Thyroid gland (tissue), 4 donors: ENCODE results near the gene ZNF416.

ENCODE experiments used
- POLR2A ChIP-seq, 2 donors: fragments of 450-650 bp; IDR thresholded peaks; one replicate each; pipeline ENCODE4 v1.6.1; 2017; ENCODE audit warnings: antibody characterized with exemption in 2 of 2, mild to moderate bottlenecking in 2 of 2, moderate library complexity in 1 of 2
- TF ChIP-seq, protein P1 (sequence below), 6 experiments: fragments of 200-600 bp in 3 of 6; fragments of 450-650 bp in 3 of 6; sonication (generic) in 3 of 6; IDR thresholded peaks; one replicate each; pipeline ENCODE4 v1.5.1; 2016 to 2019; ENCODE audit warnings: antibody characterized with exemption in 6 of 6, mild to moderate bottlenecking in 2 of 6, inconsistent platforms in 1 of 6, moderate library complexity in 1 of 6

DNA sequence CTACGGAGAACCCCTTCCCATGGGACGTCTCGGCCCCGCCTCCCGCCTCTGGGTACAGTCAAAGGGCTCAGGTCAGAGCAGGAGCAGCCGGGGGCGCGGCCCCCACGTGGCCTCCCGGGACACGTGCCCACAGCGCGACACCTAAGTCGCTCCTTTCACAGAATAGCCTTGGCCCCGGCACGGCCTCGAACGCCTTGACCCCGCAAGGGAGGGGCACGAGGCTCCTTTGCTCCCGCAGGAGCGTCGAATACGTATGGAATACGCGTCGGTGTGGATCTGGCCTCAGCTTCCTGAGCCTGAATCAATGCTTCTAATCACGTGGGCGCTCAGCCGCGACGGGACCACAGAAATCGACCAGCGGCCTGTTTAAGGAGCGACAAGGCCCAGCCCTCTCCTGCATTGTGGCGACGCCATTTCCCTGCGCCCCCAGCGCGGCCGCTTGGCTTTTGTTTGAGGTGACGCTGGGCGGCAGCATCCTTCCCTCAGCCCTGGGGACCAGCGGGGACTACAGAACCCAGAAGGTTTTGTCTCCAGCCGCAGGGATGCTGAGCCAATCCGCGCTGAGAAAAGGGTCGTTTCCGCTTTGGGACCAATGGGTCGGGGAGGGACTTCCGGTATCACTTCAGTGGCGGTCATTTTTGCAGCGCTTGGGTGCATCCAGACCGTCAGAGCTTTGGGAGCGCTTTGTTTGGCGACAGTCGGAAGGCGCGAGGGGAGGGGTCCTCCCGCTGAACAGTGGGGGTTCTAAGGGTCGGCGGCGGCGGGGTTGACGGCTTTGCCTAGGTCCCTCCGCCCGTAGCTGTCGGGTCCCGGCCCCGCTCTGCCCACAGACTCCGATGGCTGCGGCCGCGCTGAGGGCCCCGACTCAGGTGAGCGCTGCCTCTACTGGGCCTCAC is 5.1 kb upstream of the ZNF416 start, which contains the start of gene ZIK1:
- TF ChIP-seq, protein P1, sequence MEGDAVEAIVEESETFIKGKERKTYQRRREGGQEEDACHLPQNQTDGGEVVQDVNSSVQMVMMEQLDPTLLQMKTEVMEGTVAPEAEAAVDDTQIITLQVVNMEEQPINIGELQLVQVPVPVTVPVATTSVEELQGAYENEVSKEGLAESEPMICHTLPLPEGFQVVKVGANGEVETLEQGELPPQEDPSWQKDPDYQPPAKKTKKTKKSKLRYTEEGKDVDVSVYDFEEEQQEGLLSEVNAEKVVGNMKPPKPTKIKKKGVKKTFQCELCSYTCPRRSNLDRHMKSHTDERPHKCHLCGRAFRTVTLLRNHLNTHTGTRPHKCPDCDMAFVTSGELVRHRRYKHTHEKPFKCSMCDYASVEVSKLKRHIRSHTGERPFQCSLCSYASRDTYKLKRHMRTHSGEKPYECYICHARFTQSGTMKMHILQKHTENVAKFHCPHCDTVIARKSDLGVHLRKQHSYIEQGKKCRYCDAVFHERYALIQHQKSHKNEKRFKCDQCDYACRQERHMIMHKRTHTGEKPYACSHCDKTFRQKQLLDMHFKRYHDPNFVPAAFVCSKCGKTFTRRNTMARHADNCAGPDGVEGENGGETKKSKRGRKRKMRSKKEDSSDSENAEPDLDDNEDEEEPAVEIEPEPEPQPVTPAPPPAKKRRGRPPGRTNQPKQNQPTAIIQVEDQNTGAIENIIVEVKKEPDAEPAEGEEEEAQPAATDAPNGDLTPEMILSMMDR (IDR thresholded peaks at IDR 0.05): no peak
- peak in 1 of 2 donors; percentile 51 for TF ChIP-seq POLR2A (IDR thresholded peaks at IDR 0.05)
